HepG2 (cell line): ENCODE results near the gene ERCC4.

Experiments used
- NFYB ChIP-seq: sonication (generic); formaldehyde crosslinking; IDR thresholded peaks from 2 replicates; pipeline ENCODE4 v1.4.0; 2020; ENCODE audit warnings: missing genetic modification reagents
- RBAK ChIP-seq: sonication (generic); formaldehyde crosslinking; IDR thresholded peaks from 2 replicates; pipeline ENCODE4 v1.5.1; 2020; ENCODE audit warnings: mild to moderate bottlenecking, missing genetic modification reagents

- TF ChIP-seq RBAK (CRISPR knock-in tag) (no peak), NFYB (no peak)
These were observed 72.4 kb downstream of the ERCC4 start for GRCh38 chr16:13992322-13992721.
